Ishikawa (cell line): ENCODE results near the gene SLC2A6.

Experiments
- CEBPB ChIP-seq: IDR thresholded peaks from 2 replicates; pipeline ENCODE4 v1.6.1; 2012
- CREB1 ChIP-seq: IDR thresholded peaks from 2 replicates; pipeline ENCODE4 v1.6.1; 2012; ENCODE audit warnings: low read depth
- EGR1 ChIP-seq: IDR thresholded peaks from 2 replicates; pipeline ENCODE4 v1.6.1; 2012
- EP300 ChIP-seq: IDR thresholded peaks from 2 replicates; pipeline ENCODE4 v1.6.1; 2012; ENCODE audit warnings: borderline replicate concordance
- FOXM1 ChIP-seq: IDR thresholded peaks from 2 replicates; pipeline ENCODE4 v1.6.1; 2012; ENCODE audit warnings: low read depth, borderline replicate concordance
- NFIC ChIP-seq: IDR thresholded peaks from 2 replicates; pipeline ENCODE4 v1.6.1; 2012
- RAD21 ChIP-seq: IDR thresholded peaks from 2 replicates; pipeline ENCODE4 v1.6.1; 2012; ENCODE audit warnings: low read depth
- TAF1 ChIP-seq: IDR thresholded peaks from 2 replicates; pipeline ENCODE4 v1.6.1; 2012; ENCODE audit warnings: low read depth, mild to moderate bottlenecking
- TCF12 ChIP-seq: IDR thresholded peaks from 2 replicates; pipeline ENCODE4 v1.6.1; 2012; ENCODE audit warnings: low read depth
- TEAD4 ChIP-seq: IDR thresholded peaks from 2 replicates; pipeline ENCODE4 v1.6.1; 2012
- YY1 ChIP-seq: IDR thresholded peaks from 2 replicates; pipeline ENCODE4 v1.6.1; 2012; ENCODE audit warnings: low read depth
- TF ChIP-seq, protein P1 (sequence below): IDR thresholded peaks from 2 replicates; pipeline ENCODE4 v1.6.1; 2012
- TF ChIP-seq, protein P2 (sequence below): IDR thresholded peaks from 2 replicates; pipeline ENCODE4 v1.6.1; 2012
- TF ChIP-seq, protein P3 (sequence below): IDR thresholded peaks from 2 replicates; pipeline ENCODE4 v1.6.1; 2012; ENCODE audit warnings: low read depth, mild to moderate bottlenecking

DNA sequence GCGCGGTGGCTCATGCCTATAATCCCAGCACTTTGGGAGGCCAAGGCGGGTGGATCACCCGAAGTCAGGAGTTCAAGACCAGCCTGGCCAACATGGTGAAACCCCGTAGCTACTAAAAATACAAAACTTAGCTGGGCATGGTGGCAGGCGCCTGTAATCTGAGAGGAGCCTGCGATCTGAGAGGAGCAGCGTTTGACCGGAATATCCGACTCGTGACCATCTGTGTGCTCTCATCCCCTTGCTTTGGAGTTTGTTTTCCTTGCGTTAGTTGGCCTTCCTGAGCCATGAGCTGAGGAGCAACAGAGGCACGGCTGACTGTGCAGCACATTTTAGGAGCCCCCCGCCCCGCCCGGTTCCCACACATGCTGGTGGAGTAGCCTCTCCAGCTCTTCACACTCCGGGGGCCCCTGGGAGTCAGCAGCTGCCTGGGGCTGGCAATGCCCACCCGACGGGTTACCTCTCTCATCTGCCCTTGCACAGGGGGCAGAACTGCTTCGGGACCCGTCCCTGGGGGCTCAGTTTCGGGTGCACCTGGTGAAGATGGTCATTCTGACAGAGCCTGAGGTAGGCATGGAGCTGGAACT is 53.8 kb downstream of the SLC2A6 start:
- TF ChIP-seq TEAD4 (no peak), CREB1 (no peak), NFIC (no peak), FOXM1 (no peak), TCF12 (no peak), CEBPB (no peak), EP300 (no peak), TAF1 (no peak), EGR1 (no peak), YY1 (no peak), RAD21 (no peak)
- TF ChIP-seq, protein P1, sequence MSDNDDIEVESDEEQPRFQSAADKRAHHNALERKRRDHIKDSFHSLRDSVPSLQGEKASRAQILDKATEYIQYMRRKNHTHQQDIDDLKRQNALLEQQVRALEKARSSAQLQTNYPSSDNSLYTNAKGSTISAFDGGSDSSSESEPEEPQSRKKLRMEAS: no peak
- TF ChIP-seq, protein P2, sequence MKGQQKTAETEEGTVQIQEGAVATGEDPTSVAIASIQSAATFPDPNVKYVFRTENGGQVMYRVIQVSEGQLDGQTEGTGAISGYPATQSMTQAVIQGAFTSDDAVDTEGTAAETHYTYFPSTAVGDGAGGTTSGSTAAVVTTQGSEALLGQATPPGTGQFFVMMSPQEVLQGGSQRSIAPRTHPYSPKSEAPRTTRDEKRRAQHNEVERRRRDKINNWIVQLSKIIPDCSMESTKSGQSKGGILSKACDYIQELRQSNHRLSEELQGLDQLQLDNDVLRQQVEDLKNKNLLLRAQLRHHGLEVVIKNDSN: no peak
- TF ChIP-seq, protein P3, sequence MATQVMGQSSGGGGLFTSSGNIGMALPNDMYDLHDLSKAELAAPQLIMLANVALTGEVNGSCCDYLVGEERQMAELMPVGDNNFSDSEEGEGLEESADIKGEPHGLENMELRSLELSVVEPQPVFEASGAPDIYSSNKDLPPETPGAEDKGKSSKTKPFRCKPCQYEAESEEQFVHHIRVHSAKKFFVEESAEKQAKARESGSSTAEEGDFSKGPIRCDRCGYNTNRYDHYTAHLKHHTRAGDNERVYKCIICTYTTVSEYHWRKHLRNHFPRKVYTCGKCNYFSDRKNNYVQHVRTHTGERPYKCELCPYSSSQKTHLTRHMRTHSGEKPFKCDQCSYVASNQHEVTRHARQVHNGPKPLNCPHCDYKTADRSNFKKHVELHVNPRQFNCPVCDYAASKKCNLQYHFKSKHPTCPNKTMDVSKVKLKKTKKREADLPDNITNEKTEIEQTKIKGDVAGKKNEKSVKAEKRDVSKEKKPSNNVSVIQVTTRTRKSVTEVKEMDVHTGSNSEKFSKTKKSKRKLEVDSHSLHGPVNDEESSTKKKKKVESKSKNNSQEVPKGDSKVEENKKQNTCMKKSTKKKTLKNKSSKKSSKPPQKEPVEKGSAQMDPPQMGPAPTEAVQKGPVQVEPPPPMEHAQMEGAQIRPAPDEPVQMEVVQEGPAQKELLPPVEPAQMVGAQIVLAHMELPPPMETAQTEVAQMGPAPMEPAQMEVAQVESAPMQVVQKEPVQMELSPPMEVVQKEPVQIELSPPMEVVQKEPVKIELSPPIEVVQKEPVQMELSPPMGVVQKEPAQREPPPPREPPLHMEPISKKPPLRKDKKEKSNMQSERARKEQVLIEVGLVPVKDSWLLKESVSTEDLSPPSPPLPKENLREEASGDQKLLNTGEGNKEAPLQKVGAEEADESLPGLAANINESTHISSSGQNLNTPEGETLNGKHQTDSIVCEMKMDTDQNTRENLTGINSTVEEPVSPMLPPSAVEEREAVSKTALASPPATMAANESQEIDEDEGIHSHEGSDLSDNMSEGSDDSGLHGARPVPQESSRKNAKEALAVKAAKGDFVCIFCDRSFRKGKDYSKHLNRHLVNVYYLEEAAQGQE: no peak
